ENCODE data around the gene PCGF3. TPM values are rescaled to one million over a fixed set of nuclear protein-coding genes. Genes with fewer than 3 reads are reported as not detected.
"Not testable (repeated sequence)": the region's sequence is repeated elsewhere in the genome, so short reads cannot be mapped to it uniquely, and the experiment has no call there.

Gene PCGF3
- polyA plus RNA-seq, 1 experiment: 37.2 TPM

DNA sequence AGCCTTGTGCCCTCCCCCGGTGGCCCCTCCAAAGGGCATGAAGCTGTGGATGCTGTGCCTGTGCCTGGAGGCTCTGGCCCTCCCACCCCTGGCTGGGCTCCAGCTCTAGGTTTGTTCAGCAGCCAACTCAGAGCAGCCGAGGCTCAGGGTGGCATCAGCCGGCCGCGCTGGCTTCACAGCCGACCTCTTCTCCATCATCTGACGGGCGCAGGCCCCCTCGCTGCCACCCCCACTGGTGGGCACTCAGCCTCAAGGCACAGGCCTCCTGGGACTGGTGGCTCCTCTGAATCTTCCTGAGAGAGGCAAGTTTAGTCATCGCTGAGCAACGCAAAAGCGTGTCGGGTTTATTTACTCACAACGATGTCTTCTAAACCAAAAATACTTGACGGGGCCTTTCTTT is 46.0 kb downstream of the PCGF3 start:
- H3K4me3 ChIP-seq (ENCODE audit: low read depth, low read length): no peak overlapping the region
- ChIA-PET CTCF (interaction anchor here (1.4 to 3.6 kb wide), 2 partner anchors 9 to 10 kb away, joined by 4 to 28 read pairs; no protein-coding TSS in a partner anchor), POLR2A (no interaction called here)
- DNase-seq (ENCODE audit: low read depth, low spot score): no peak
- TF ChIP-seq, protein P1, sequence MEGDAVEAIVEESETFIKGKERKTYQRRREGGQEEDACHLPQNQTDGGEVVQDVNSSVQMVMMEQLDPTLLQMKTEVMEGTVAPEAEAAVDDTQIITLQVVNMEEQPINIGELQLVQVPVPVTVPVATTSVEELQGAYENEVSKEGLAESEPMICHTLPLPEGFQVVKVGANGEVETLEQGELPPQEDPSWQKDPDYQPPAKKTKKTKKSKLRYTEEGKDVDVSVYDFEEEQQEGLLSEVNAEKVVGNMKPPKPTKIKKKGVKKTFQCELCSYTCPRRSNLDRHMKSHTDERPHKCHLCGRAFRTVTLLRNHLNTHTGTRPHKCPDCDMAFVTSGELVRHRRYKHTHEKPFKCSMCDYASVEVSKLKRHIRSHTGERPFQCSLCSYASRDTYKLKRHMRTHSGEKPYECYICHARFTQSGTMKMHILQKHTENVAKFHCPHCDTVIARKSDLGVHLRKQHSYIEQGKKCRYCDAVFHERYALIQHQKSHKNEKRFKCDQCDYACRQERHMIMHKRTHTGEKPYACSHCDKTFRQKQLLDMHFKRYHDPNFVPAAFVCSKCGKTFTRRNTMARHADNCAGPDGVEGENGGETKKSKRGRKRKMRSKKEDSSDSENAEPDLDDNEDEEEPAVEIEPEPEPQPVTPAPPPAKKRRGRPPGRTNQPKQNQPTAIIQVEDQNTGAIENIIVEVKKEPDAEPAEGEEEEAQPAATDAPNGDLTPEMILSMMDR (IDR thresholded peaks at IDR 0.05; ENCODE audit: low read depth, low read length): no peak
- no peaks in the 10 kb centered on the region for H3K27me3 ChIP-seq (ENCODE audit: control insufficient read depth, insufficient read depth, low read length)
- no peak overlapping the region for H3K27ac ChIP-seq (ENCODE audit: low read depth, low read length)
- peaks cover 6% of the 10 kb centered on the region; the same call in 1 of the 2 replicates for H3K9me3 ChIP-seq (ENCODE audit: control insufficient read depth, insufficient read depth, low read length)

DNA sequence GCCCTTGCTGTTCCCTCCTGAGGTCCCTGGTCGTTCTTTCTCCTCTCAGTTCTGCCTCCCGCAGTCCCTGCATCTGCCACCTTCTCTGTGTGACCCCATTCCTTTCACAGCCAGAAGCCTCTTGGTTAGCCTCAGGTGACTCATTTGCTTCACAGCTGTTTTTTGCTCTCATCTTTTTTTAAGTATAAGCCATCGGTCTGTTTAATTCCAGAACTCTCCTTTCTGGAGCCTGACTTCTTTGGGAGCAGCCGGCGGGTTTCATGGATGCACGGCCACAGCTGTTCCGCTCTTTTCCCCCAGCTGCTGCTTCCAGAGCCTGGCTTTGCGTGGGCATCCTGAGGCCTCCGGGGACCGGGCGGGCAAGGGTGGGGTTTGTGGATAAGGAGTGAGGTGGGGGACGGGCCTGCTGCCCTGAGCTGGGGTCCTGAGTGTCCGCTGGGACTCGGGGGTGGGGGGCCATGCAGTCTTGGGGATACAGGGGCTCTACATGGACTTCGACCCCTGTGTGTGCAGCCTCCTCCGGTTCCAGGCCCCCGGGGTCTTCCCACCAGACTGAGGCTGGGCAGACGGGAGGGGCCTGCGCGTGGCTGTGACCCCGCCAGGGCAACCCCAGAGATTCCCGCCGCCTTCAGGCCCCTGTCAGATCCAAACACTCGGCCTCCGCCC is 46.7 kb downstream of the PCGF3 start:
- TF ChIP-seq, protein P1 (IDR thresholded peaks at IDR 0.05; ENCODE audit: low read depth, low read length): no peak
- ChIA-PET CTCF (interaction anchor here (3.6 kb wide), 1 partner anchor 10 kb away, joined by 28 read pairs; no protein-coding TSS in a partner anchor), POLR2A (interaction anchor here (0.6 to 0.8 kb wide), 3 partner anchors 10 to 169 kb away, joined by 3 read pairs; no protein-coding TSS in a partner anchor)
- H3K27me3 ChIP-seq (ENCODE audit: control insufficient read depth, insufficient read depth, low read length): no peaks in the 10 kb centered on the region
- H3K9me3 ChIP-seq (ENCODE audit: control insufficient read depth, insufficient read depth, low read length): peaks cover 9% of the 10 kb centered on the region; the same call in 1 of the 2 replicates
- no peak overlapping the region for H3K27ac ChIP-seq (ENCODE audit: low read depth, low read length)
- no peak overlapping the region for H3K4me3 ChIP-seq (ENCODE audit: low read depth, low read length)
- DNase-seq (ENCODE audit: low read depth, low spot score): no peak

DNA sequence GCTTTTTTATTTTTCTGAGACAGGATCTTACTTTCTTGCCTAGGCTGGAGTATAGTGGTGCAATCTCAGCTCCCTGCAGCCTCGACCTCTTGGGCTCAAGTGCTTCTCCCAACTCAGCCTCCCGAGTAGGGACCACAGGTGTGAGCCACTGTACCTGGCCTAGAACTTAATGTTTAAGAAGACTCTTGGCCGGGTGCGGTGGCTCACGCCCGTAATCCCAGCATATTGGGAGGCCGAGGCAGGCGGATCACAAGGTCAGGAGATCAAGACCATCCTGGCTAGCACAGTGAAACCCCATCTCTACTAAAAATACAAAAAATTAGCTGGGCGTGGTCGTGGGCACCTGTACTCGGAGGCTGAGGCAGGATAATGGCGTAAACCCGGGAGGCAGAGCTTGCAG is 47.6 kb downstream of the PCGF3 start:
- not testable (repeated sequence) for DNase-seq (ENCODE audit: low read depth, low spot score); H3K27me3 ChIP-seq (ENCODE audit: control insufficient read depth, insufficient read depth, low read length); H3K4me3 ChIP-seq (ENCODE audit: low read depth, low read length); H3K27ac ChIP-seq (ENCODE audit: low read depth, low read length)
- POLR2A ChIA-PET: interaction anchor here (0.6 to 0.8 kb wide), 3 partner anchors 11 to 168 kb away, joined by 3 read pairs; no protein-coding TSS in a partner anchor
- CTCF ChIA-PET: interaction anchor here (3.6 kb wide), 1 partner anchor 11 kb away, joined by 28 read pairs; no protein-coding TSS in a partner anchor
- peaks cover 14% of the 10 kb centered on the region; the same call in 1 of the 2 replicates for H3K9me3 ChIP-seq (ENCODE audit: control insufficient read depth, insufficient read depth, low read length)

DNA sequence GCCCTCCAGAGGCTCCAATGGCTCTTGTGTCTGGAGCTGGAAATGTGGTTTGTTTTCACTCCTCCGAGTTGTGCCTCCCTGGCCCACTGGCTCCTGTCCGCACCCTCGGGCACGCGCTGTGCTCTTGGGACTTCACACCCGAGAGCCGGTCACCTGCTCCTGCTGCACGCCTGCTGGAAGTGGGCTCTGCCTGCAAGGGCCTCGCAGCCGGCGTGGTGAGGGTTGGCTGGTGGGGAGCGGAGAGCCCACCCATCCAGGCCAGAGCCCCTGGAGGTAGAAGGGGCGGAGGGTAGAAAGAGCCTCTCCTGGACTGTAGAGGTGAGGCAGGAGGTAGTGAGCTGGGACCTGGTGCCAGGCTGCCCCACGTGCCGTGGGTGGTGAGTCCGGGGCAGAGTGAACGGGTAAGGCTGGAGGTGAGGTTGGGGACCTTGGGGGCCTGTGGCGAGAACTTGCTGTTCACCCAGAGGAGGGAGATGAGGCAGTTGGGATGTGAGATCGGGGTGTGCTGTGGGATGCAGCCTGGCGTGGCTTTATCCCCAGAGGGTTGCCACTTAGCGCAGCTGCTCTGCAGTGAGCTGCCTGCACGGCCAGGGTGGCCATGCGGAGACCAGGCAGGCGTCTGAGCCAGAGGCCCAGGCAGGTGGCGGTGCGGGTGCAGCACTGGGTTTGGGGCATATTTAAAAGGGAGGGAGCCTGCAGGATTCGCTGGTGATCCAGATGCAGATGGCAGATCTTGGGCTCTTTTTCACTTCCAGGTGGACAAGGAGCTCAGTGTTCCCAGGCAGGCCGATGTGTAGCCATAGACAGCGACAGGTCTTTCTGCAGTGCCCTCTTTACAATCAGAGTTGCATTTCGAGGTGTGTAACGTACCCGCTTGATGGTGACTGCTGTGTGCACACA is 48.8 kb downstream of the PCGF3 start:
- POLR2A ChIA-PET: no interaction called here
- CTCF ChIA-PET: interaction anchor here (3.6 kb wide), 1 partner anchor 12 kb away, joined by 28 read pairs; no protein-coding TSS in a partner anchor
- peaks cover 18% of the 10 kb centered on the region; the same call in 1 of the 2 replicates for H3K9me3 ChIP-seq (ENCODE audit: control insufficient read depth, insufficient read depth, low read length)
- no peak for DNase-seq (ENCODE audit: low read depth, low spot score)
- no peaks in the 10 kb centered on the region for H3K27me3 ChIP-seq (ENCODE audit: control insufficient read depth, insufficient read depth, low read length)
- no peak overlapping the region for H3K27ac ChIP-seq (ENCODE audit: low read depth, low read length)
- no peak overlapping the region for H3K4me3 ChIP-seq (ENCODE audit: low read depth, low read length)
- TF ChIP-seq, protein P1 (IDR thresholded peaks at IDR 0.05; ENCODE audit: low read depth, low read length): no peak

DNA sequence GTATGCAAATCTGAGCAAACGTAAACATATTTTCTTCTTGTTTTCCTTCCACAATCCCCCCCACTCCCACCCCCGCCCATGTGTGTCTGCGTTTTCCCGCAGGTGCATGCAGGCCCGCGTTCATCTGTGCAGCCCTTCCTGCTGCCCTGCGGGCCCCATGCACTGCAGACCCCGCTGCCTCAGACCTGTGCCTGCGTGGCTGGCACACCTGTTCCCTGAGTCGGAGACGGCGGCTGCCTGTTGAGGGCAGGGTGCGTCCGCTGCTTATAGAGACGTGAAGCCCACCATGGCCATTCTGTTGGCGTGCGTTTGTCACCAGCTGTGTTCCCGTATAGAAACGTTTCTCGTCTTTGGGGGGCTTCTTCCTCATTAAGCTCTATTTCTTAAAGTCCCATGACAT is 51.5 kb downstream of the PCGF3 start:
- ChIA-PET POLR2A (interaction anchor here (0.6 kb wide), 1 partner anchor 242 kb away, joined by 3 read pairs; no protein-coding TSS in a partner anchor), CTCF (interaction anchor here (1.1 to 2.2 kb wide), 2 partner anchors 15 to 73 kb away, joined by 3 to 9 read pairs; no protein-coding TSS in a partner anchor)
- Histone ChIP-seq H3K9me3 (ENCODE audit: control insufficient read depth, insufficient read depth, low read length) (peaks cover 28% of the 10 kb centered on the region; the same call in 1 of the 2 replicates), H3K4me3 (ENCODE audit: low read depth, low read length) (no peak overlapping the region), H3K27me3 (ENCODE audit: control insufficient read depth, insufficient read depth, low read length) (no peaks in the 10 kb centered on the region), H3K27ac (ENCODE audit: low read depth, low read length) (no peak overlapping the region)
- DNase-seq (ENCODE audit: low read depth, low spot score): no peak
- TF ChIP-seq, protein P1 (IDR thresholded peaks at IDR 0.05; ENCODE audit: low read depth, low read length): no peak

DNA sequence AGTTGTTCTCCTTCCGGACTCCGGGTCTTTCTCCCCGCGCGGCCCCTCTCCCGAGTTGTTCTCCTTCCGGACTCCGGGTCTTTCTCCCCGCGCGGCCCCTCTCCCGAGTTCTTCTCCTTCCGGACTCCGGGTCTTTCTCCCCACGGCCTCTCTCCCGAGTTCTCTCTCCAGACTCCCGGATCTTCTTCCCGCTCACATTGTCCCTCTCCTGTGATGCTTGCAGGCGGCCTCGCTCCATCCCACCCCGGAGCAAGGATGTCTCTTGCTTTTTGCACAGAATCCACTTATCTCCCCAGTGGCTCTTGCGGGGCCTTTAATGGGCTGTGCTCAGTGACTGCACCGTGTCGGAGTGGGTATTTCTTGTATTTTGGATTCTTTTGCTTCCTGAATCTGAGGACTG is 54.2 kb downstream of the PCGF3 start:
- peaks cover 29% of the 10 kb centered on the region; the same call in 1 of the 2 replicates for H3K9me3 ChIP-seq (ENCODE audit: control insufficient read depth, insufficient read depth, low read length)
- POLR2A ChIA-PET; CTCF ChIA-PET; H3K4me3 ChIP-seq (ENCODE audit: low read depth, low read length); DNase-seq (ENCODE audit: low read depth, low spot score); H3K27ac ChIP-seq (ENCODE audit: low read depth, low read length); H3K27me3 ChIP-seq (ENCODE audit: control insufficient read depth, insufficient read depth, low read length): not testable (repeated sequence)

Measured in AG04450 (cell line).